Ishikawa (cell line): ENCODE measurements around the gene SSTR5.

Source experiments
- CEBPB ChIP-seq: IDR thresholded peaks from 2 replicates; pipeline ENCODE4 v1.6.1; 2012
- CREB1 ChIP-seq: IDR thresholded peaks from 2 replicates; pipeline ENCODE4 v1.6.1; 2012; ENCODE audit warnings: low read depth
- EGR1 ChIP-seq: IDR thresholded peaks from 2 replicates; pipeline ENCODE4 v1.6.1; 2012
- EP300 ChIP-seq: IDR thresholded peaks from 2 replicates; pipeline ENCODE4 v1.6.1; 2012; ENCODE audit warnings: borderline replicate concordance
- MAX ChIP-seq: IDR thresholded peaks from 2 replicates; pipeline ENCODE4 v1.6.1; 2012
- RAD21 ChIP-seq: IDR thresholded peaks from 2 replicates; pipeline ENCODE4 v1.6.1; 2012; ENCODE audit warnings: low read depth
- REST ChIP-seq: IDR thresholded peaks from 2 replicates; pipeline ENCODE4 v1.6.1; 2012; ENCODE audit warnings: low read depth, mild to moderate bottlenecking
- TAF1 ChIP-seq: IDR thresholded peaks from 2 replicates; pipeline ENCODE4 v1.6.1; 2012; ENCODE audit warnings: low read depth, mild to moderate bottlenecking
- YY1 ChIP-seq: IDR thresholded peaks from 2 replicates; pipeline ENCODE4 v1.6.1; 2012; ENCODE audit warnings: low read depth
- ZBTB7A ChIP-seq: IDR thresholded peaks from 2 replicates; pipeline ENCODE4 v1.6.1; 2012; ENCODE audit warnings: low read depth

- TF ChIP-seq RAD21 (no peak), TAF1 (no peak), MAX (no peak), CEBPB (no peak), EGR1 (no peak), YY1 (no peak), REST (no peak), EP300 (no peak), CREB1 (no peak), ZBTB7A (no peak)
Measured at GRCh38 chr16:1089822-1090619, 17.5 kb downstream of the SSTR5 start.
